ENCODE results near the gene CYP46A1.
"Not testable (repeated sequence)": the region's sequence is repeated elsewhere in the genome, so short reads cannot be mapped to it uniquely, and the experiment has no call there.

The CYP46A1 gene

DNA sequence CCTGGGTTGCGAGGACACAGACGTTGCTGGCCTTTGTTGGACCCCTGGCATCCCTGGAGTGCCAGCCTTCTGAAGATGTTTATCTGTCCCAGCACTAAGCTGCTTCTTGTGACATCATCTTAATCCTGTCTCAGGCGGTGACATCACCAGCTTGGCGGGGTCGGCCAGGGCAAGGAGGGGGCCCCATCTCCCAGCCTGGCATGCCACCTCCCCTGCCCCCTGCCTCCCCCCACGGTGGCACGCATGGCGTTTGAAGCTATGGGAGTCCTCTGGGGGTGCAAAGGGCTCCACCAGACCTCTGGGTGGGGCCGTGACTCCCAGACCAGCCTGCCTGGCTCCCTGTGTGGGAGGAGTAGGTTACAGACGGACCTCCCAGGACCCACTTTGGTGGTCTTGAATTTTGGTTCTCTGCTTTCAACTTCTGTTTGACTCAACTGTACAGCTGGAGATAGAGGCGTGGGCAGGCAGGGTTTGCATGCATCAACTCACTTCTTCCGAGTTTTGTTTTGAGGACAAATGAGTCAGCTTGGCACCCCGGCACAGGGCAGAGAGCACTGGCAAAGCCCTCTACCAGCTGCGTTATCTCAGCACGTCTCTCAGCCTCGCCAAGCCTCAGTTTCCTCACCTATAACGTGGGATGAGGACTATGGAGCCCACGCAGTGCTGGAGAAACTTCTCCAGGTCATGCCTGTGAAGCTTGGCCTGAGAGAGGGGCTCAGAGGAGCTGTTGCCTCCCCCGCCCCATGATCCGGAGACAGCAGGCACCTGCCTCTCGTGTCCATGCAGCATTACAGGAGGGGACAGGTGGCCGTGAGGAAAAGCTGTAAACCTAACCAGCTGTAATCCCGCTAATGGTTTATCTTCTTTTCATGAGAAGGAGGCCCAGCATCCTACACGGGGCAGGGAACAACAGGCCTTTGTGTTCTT lies 70.3 kb downstream of the CYP46A1 start:
- in situ Hi-C loops (cut with MboI; ENCODE audit: low sequenced_read_pairs), result no loop called here

DNA sequence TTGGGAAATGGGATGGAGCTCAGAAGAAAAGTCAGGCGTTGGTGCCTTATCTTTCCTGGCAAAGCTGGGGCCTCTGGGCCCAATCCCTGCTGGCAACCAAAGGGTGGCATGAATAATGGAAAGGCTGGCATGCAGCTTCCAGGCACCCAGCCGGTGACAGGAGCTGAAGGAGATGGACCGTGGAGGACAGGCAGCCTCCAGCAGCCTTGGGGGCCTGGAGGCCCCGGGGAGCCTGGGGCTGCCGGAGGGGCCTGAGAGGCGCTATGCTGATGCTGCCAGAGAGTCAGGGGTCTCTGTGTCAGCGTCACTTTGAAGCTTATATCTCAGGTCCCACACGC lies 70.9 kb downstream of the CYP46A1 start:
- in situ Hi-C loops (cut with MboI; ENCODE audit: low sequenced_read_pairs), result no loop called here

DNA sequence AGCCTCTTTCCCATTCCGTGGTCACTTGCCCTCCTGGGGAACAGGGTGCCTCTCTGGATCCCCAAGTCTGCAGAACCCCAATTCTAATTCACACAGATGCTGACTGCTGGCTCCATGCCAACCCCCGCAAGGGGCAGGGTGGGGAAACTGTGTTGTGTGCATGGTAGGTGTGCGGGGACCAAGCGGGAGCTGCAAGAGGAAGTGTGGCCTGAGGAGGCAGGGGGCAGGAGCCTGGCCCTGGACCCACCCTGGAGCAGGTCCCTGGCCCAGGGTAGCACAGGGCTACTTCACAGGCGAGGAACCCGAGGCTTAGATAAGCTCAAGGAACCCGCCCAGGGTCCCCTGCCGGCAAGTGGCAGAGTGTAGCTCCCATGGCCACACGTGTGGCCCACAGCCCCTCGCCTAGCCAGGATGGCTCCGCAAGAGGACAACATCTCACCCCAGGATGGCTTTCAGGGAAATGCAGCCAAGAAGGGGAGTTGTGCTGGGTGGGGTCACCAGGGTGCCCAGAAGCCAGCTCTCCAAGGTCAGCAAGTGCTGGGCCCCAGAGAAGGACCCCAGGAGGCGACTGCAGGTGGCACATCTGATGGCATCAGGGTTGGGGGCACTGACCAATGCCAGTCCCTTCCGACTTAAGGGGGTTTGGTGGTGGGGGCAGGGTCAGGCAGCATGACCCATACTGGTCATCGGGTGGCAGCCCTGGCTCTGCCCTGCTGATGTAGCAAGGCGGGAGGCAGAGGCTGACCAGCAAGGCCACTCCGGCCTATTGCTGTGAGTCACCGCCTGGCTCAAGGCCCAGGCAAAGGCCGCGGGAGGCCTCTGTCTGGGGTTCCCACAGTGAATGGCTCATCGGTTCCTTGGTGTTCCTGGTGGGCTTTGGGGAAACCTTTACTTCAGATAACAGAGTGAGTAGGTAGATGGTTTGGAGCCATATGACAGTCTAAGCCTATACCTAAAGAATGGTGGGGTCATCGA lies 71.8 kb downstream of the CYP46A1 start:
- in situ Hi-C loops (cut with MboI; ENCODE audit: low sequenced_read_pairs), result no loop called here

DNA sequence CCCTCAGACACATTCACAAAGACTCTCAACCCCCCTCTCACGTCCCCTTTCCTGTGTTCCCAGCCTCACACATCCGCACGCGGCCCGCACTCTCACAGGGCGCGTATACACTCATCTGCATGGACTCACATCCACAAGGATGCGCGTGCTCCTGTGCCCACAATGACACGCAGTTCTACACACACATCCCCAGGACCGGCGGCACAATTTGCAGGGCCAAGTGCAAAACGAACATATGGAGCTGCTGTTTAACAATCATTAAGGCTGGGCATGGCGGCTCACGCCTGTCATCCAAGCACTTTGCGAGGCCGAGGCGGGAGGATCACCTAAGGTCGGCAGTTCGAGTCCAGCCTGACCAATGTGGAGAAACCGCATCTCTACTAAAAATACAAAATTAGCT lies 72.7 kb downstream of the CYP46A1 start:
- in situ Hi-C loops (cut with MboI; ENCODE audit: low sequenced_read_pairs), result no loop called here

DNA sequence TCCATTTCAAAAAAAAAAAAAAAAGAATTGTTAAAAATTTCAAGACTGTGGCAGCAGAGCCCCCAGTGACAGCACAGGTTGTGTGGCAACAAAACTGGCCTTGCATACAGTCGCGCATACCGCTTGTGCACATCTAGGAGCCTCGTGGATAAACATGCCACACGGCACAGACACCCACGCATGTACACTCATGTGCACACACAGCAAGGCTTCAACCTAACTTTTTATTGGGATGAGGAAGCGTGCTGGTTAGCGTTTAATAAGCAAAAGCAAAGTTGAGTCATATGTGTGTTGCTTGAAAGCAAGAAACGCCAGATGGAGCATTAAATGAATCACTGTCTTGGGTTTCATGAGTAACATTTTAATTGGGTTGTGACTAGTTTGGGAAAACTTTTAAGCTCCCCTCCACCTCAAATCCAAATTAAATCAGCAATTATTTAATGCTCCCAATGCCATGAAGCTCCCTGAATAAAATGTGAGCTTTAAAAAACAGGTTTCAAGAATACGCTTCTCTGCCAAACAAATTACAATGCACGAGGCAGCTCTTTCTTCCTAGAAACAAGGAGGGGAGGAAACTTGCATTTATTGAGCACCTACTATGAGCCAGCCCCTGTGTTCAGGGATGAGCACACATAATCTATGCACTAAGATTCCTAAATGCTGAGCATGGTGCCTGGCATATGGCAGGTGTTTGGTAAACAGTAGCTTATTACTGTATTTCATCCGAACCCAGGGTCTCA lies 73.4 kb downstream of the CYP46A1 start:
- in situ Hi-C loops (cut with MboI; ENCODE audit: low sequenced_read_pairs), result no loop called here

DNA sequence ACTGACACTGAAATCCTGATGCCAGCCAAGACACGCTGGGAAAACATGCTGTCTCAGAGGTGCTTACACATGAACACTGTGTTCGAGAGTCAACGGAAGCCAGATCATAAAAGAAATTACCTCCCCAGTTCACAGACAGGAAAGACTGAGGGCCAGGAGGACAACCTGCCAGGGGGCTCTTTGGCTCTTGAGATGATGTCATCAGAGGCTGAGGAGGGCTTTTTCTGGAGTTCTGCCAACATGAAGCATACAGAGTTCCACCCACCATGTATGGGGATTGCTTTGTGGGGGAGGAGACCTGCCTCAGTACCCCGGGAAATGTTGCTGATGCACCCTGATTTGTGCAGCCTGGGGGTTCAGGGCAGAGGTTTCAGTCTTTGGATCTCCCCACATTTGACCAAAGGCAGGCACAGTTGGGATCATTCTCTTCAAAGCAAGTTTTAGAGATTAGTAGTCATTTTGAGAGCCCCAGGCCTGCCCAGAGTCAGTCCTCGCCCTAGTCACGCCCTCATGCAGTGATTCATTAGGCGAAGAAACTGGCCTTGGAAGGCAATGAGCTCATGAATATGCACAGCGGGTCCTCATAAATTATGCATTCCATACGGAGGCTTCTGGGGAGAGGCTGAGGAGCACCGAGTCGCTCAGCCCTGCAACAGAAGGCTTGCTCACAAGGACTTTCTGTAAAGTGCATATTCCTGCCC lies 74.2 kb downstream of the CYP46A1 start:
- in situ Hi-C loops (cut with MboI; ENCODE audit: low sequenced_read_pairs), result no loop called here

DNA sequence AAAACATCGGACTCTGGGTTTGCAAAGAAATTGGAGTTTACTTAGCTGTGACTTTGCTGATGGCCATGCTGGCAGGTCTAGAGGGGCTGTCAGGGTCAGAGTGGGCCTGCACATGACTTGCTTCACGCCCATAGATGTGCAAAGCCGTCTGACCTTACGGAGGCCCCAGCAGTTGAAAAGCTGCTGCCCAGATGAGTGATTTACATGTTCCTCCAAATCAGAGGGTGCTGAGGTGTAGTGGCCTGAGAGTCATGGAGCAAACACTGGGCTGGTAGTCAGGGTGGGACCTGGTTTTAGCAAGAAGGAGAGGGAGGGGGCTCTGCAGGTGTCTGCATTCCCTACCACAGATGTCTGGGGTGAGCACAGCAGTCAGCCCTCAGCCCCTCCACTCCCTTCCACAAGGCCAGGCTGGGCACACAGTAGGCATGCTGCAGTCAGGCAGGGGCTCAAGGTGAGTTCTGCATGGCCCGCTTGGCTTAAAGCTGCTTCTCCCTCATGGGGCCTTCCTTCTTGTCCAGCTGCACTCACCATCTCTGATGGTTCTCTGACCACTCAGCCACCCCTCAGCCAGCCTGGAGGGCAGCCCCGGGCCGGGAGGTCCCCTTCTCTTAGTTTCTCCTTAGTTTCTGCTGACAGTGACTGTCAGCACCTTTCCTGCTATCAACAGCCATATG lies 74.9 kb downstream of the CYP46A1 start:
- in situ Hi-C loops (cut with MboI; ENCODE audit: low sequenced_read_pairs), result no loop called here

DNA sequence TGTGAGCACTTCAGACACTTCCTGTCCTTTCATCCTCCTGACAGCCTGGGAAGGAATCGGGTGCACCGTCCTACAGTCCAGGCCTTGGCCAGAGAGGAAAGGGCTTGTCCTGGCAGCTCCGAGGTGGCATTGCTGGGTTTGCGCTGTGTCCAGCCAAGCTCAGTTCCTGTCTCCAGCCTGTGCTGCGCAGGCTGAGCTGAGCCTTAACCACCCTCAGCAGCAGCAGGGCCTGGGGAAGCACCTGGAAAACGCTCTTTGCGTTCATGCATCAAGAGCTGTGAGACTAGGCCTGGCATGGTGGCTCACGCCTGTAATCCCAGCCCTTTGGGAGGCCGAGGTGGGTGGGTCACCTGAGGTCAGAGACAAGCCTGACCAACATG lies 75.4 kb downstream of the CYP46A1 start:
- in situ Hi-C loops (cut with MboI; ENCODE audit: low sequenced_read_pairs), result no loop called here

DNA sequence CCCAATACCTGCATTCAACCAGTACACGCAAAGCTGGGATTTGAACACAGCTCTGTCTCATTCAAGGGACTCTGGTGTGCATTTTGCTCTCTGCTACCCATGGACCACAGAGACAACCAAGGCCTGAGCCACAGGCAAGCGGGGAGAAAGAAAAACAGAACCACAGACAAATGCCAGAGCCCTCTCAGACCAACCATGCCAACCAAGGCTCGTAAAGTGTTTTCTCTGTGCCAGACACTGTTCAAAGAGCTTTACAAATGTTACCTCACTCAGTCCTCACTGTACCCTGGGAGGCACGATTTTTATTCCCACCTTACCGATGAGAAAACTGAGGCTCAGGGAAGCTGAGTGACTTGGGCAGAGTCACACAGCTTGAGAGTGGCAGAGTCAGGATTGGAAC lies 76.7 kb downstream of the CYP46A1 start:
- in situ Hi-C loops (cut with MboI; ENCODE audit: low sequenced_read_pairs), result no loop called here

DNA sequence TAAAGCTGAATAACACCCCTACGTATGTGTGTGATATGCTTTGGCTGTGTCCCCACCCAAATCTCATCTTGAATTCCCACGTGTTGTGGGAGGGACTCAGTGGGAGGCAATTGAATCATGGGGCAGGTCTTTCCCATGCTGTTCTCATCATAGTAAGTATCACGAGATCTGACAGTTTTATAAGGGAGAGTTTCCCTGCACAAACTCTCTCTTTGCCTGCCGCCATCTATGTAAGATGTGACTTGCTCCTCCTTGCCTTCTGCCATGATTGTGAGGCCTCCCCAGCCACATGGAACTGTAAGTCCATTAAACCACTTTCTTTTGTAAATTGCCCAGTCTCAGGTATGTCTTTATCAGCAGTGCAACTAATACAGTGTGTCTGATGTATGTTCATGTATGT lies 78.8 kb downstream of the CYP46A1 start:
- in situ Hi-C loops (cut with MboI; ENCODE audit: low sequenced_read_pairs), result not testable (repeated sequence)

DNA sequence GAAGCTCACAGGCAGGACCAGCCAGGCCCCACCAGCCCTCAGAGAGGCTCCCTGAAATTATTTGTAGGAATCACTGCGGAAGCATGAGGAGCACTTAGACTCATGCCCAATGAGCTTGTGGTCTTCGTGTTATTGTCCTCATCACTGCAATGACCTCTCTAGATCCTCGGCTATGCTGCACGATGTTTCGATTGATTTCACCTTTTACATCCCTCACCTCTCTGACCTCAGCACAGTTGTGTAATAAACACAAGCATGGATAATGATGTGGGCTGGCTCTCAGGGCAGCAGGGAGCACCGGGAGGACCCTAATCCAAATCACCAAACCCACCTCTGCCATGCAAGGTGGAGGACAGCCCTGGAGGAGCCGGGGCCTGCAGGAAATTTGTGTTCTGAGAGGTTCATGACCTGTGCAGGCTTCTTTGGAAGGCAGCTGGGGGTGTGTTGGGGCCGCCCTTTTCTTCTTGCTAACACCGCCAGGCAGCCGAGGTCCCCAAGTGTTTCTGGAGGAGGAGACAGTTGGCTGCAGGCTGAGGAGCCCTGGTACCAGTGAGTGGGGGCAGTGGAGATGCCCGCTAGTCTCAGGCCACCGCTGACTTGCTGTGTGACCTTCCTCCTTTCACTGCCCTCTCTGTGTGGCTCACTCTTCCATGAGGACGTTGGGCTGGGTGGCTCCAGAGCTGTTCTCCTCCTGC lies 79.6 kb downstream of the CYP46A1 start:
- in situ Hi-C loops (cut with MboI; ENCODE audit: low sequenced_read_pairs), result no loop called here

DNA sequence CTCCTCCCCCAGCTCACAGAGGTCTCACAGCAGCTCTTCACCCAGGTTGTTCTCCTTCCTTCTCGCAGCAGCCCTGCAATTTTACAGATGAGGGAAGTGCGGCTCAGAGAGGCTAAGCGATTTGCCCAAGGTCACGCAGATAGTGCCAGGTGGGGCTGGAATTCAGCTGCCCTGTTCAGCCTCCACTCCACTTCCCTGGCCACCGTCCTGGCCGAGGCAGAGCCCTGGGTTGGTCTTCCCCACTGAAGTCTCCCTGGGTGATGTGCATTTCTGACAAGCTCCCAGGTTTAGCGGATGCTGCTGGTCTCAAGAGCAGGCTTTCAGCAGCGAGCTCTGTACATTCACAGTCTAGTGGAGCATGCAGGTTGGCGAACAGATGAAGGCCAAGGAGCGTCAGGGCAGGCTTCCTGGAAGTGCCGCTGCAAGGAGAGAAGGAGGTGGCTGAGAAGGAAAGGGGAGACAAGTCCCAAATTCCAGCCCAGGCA lies 80.2 kb downstream of the CYP46A1 start:
- in situ Hi-C loops (cut with MboI; ENCODE audit: low sequenced_read_pairs), result no loop called here

DNA sequence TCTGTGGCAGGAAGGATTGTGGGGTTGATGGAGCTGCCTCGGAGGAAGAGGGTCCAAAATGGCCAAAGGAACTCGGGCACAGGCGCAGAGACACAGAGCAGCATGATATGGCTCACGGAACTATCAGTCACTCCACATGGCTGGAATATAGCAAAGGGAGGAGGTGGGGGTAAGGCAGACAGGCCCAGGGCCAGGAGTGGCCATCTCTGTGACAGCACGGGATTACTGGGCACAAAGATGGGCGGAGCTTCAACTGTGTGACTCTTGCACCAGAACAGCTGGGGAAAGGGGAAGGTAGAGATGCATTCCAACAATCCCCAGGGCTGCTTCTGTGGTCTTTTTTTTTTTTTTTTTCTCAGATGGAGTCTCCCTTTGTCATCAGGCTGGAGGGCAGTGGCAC lies 84.3 kb downstream of the CYP46A1 start:
- in situ Hi-C loops (cut with MboI; ENCODE audit: low sequenced_read_pairs), result no loop called here

DNA sequence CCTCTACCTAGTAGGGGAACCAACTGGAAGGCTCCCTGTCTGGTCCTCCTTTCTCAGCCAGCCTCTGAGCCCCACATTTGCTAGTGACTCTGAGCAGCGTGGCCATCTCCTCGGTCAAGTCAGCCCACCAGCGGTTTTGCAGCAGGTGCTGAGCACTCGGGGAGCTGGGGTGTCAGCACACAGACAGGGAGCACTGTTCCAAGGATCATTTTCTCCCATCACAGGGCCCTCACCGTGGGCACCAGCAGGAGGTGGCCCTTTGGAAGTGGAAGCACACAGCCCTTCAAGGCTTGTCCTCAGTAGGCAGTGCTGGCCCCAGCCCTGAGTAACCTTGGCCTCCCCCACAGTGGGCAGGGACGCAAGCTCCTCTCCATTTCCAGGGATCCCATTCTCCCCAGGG lies 85.0 kb downstream of the CYP46A1 start:
- in situ Hi-C loops (cut with MboI; ENCODE audit: low sequenced_read_pairs), result no loop called here

DNA sequence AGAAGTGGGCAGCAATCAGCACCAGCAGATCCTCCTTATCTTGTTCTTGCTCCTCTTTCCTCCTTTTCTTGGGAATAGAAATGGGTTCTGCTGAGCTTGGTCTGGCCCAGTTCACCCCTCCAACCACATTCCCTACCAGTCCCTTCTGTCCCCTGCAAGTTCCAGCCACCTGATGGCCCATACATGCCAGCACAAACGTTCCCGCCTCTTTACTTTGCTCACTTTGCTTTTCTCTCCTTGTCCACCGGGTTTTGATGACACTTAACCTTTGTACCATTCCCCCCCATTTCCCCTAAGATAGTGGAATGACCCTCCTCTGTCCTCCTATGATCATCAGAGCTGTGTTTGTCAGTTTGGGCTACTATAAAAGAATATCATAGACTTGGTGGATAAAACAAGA lies 85.7 kb downstream of the CYP46A1 start:
- in situ Hi-C loops (cut with MboI; ENCODE audit: low sequenced_read_pairs), result no loop called here

DNA sequence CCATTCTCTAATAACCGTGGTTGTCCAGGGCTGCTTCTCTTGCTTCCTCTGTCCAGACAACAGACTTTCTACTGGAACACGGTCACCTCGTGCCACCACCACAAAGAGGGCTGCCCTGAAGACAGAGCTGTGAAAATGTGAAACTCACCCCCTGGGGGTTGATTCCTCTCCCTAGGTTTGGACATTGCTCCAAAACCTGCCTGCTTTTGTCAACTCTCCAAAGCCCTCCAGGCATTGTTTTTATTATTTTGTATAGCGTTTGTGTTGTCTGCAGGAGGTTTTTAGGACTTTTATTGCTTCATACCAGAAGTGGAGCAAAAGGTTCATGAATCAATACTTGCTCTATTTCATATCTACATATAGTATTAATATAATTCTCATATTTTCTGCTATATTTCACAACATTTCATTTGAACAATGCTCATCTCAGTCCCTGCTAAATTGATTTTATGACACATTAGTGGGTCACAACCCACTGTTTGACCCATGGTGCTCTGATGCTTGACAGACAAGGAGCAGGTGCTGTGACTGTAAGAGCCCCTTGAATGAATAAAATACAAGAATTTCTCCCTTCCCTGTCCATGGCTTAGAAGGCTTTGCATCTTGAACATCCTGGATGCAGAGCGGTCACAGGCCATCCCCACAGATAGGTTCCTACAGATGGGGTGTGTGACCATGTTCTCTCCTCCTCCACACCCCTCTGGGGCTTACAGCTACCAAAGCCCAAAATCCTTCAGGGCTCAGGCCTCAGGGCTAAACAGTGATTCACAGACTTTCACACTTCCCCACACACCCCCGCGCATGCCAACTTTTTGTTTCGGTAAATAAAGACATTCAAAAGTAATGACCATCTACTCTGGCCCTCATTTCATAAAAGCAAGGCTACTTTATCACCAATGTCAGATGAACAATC lies 88.5 kb downstream of the CYP46A1 start:
- in situ Hi-C loops (cut with MboI; ENCODE audit: low sequenced_read_pairs), result no loop called here

DNA sequence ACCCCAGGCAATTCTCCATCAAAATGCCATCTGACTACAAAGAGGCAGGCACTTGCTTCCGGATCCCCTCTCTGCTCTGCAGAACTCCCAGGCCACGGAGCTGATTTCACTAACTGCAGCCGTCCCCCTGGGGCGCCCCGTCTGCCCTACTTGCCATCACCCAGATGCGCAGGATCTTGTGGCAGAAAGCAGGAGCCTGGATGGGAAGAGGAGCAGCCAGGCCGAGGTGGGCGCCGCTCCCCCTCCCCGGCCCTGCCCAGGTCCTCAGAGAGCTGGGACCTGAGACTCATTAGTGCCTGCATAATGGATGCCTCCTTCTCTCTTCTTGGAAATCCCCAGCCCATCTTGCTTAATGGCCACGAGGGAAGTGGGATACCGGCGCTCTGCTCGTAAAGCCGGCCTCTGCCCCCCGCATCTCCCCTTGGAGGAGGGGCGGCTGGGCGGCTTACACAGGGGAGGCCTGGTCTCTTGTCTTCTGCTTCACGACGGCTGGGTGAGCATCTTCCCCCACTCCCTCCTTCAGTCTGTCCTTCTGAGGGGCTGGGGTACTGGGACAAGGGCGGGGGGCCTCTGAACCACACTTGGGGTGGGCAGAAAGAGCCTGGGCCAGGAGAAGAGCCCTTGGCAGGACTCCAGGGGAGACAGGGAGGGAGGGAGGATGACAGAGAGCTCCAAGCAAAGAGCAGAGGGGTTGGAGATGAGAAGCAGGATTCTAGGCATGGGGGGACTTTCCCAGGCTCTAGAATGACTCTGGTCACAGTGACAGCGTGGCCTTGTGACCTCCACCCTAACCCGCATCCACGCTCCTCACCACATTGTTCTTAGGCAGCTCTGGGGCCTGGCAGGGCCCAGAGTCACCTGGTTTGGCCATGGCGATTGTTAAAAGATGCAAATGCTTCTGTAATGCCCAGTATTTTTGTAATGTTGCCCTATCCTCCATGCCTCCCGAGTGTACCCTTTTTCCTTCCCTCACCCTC lies 89.7 kb downstream of the CYP46A1 start:
- in situ Hi-C loops (cut with MboI; ENCODE audit: low sequenced_read_pairs), result no loop called here
